ENCODE results near the gene SALL3. TPM values are rescaled to one million over a fixed set of nuclear protein-coding genes. Genes with fewer than 3 reads are reported as not detected.

The SALL3 gene
- total and polyA plus RNA-seq, 2 of the 8 experiments (the other 6 are each of a cell fraction or from before 2014, with no cell fraction given), result 10.5 to 46.4 TPM

- Histone ChIP-seq H3K36me3 (ENCODE audit: control insufficient read depth in 2 of 4, insufficient read depth in 4 of 4, low read length in 3 of 4) (no peaks in the 10 kb centered on the region), H3K18ac (ENCODE audit: extremely low read depth, low read length) (no peak overlapping the region), H3K4me3 (ENCODE audit: extremely low read depth in 1 of 4, insufficient read depth in 2 of 4, low read depth in 3 of 4, low read length in 4 of 4) (no peak overlapping the region), H3K23ac (ENCODE audit: insufficient read length) (no peak overlapping the region), H3K4me2 (ENCODE audit: insufficient read depth in 1 of 2, low read depth in 2 of 2, low read length in 2 of 2) (no peak overlapping the region), H4K91ac (replicated peaks; ENCODE audit: insufficient read length, low read length) (no peak overlapping the region), H3K9ac (replicated peaks in 1 of 4; ENCODE audit: extremely low read depth in 1 of 4, low read depth in 3 of 4, low read length in 3 of 4) (no peak overlapping the region), H4K8ac (ENCODE audit: extremely low read depth, insufficient read depth, low read length) (no peak overlapping the region), H2BK12ac (ENCODE audit: low read depth, low read length) (no peak overlapping the region), H3K79me2 (ENCODE audit: control insufficient read depth in 1 of 2, insufficient read depth in 2 of 2, low read length in 2 of 2) (no peaks in the 10 kb centered on the region), H3K14ac (ENCODE audit: insufficient read length) (no peak overlapping the region), H2BK120ac (replicated peaks; ENCODE audit: low read depth, low read length) (no peak overlapping the region), H2BK20ac (ENCODE audit: low read length) (no peak overlapping the region), H3K4ac (replicated peaks; ENCODE audit: insufficient read length, low read depth, low read length) (no peak overlapping the region), H3K27ac (ENCODE audit: low read depth, low read length) (no peak overlapping the region), H3K4me1 (replicated peaks in 1 of 4; ENCODE audit: control insufficient read depth in 3 of 4, insufficient read depth in 4 of 4, low read length in 3 of 4) (no peaks in the 10 kb centered on the region), H2AFZ (ENCODE audit: low read length) (no peak overlapping the region), H2AK5ac (ENCODE audit: low read depth, low read length) (no peak overlapping the region), H3K56ac (replicated peaks; ENCODE audit: insufficient read length, low read depth, low read length) (no peak overlapping the region), H3K9me3 (ENCODE audit: insufficient read depth in 2 of 2, low read depth in 1 of 2, low read length in 1 of 2) (no peaks in the 10 kb centered on the region), H4K20me1 (replicated peaks in 1 of 2; ENCODE audit: control insufficient read depth in 1 of 2, insufficient read depth in 2 of 2, low read length in 2 of 2) (no peaks in the 10 kb centered on the region), H4K5ac (ENCODE audit: insufficient read length, low read depth, low read length) (no peak overlapping the region), H3K23me2 (ENCODE audit: low read depth, low read length) (no peaks in the 10 kb centered on the region), H2BK5ac (ENCODE audit: low read depth, low read length) (no peak overlapping the region), H2BK15ac (ENCODE audit: low read length) (no peak overlapping the region), H3K27me3 (replicated peaks in 1 of 4; ENCODE audit: control insufficient read depth in 3 of 4, extremely low read depth in 1 of 4, insufficient read depth in 3 of 4, low read length in 3 of 4) (no peaks in the 10 kb centered on the region), H3K79me1 (ENCODE audit: low read depth, low read length) (no peaks in the 10 kb centered on the region)
- DNase-seq (ENCODE audit: low read depth in 1 of 2, low spot score in 2 of 2) (no peak), FAIRE-seq (no peak)
- CTCF ChIA-PET (ENCODE audit: partially characterized antibody), result interaction anchor here (1.5 kb wide), 1 partner anchor 23 kb away, joined by 6 read pairs; no protein-coding TSS in a partner anchor
- POLR2A ChIA-PET (ENCODE audit: partially characterized antibody), result no interaction called here
- WGBS, 2 experiments (ENCODE audit: extremely low coverage in 1 of 2, insufficient coverage in 1 of 2, insufficient read length in 1 of 2, insufficient replicate concordance in 2 of 2, low coverage in 1 of 2, low lambda C conversion rate in 2 of 2, missing lambda C conversion rate in 1 of 2), result 75% methylated on average over 3 of the region's 3 CpGs; no CpG with 5 or more reads in 1 of the 2 experiments
- TF ChIP-seq TAF1 (IDR thresholded peaks at IDR 0.05; ENCODE audit: low read depth, low read length), result no peak
- TF ChIP-seq POLR2AphosphoS5 (IDR thresholded peaks at IDR 0.05; ENCODE audit: low read depth, low read length), result no peak
- TF ChIP-seq GTF2F1 (IDR thresholded peaks at IDR 0.05; ENCODE audit: borderline replicate concordance, low read depth, low read length), result no peak
- TF ChIP-seq BRCA1 (IDR thresholded peaks at IDR 0.05; ENCODE audit: low read depth, low read length), result no peak
- no peak for TF ChIP-seq JUND (IDR thresholded peaks at IDR 0.05; ENCODE audit: low read length)
- TF ChIP-seq CTCF (IDR thresholded peaks at IDR 0.05; ENCODE audit: control extremely low read depth in 1 of 3, insufficient read depth in 1 of 3, low read depth in 1 of 3, low read length in 3 of 3), result no peak
- TF ChIP-seq POLR2A (IDR thresholded peaks at IDR 0.05; ENCODE audit: control extremely low read depth in 1 of 2, low read depth in 2 of 2, low read length in 2 of 2), result no peak
- TF ChIP-seq CHD2 (IDR thresholded peaks at IDR 0.05; ENCODE audit: low read length), result no peak
- TF ChIP-seq SAP30 (IDR thresholded peaks at IDR 0.05; ENCODE audit: insufficient read depth, insufficient replicate concordance, low read length), result no peak
- no peak for TF ChIP-seq CHD1 (IDR thresholded peaks at IDR 0.05; ENCODE audit: low read depth, low read length)
- TF ChIP-seq FOSL1 (IDR thresholded peaks at IDR 0.05; ENCODE audit: insufficient read depth, low read depth, low read length), result no peak
- TF ChIP-seq POU5F1 (IDR thresholded peaks at IDR 0.05; ENCODE audit: low read depth, low read length), result no peak
- no peak for TF ChIP-seq SIX5 (IDR thresholded peaks at IDR 0.05; ENCODE audit: low read depth, low read length)
These were observed 69.9 kb downstream of the SALL3 start for GRCh38 chr18:79049506-79049905.

Measured in H1 (cell line).